Measurements from ENCODE around the gene SMYD3.

DNA sequence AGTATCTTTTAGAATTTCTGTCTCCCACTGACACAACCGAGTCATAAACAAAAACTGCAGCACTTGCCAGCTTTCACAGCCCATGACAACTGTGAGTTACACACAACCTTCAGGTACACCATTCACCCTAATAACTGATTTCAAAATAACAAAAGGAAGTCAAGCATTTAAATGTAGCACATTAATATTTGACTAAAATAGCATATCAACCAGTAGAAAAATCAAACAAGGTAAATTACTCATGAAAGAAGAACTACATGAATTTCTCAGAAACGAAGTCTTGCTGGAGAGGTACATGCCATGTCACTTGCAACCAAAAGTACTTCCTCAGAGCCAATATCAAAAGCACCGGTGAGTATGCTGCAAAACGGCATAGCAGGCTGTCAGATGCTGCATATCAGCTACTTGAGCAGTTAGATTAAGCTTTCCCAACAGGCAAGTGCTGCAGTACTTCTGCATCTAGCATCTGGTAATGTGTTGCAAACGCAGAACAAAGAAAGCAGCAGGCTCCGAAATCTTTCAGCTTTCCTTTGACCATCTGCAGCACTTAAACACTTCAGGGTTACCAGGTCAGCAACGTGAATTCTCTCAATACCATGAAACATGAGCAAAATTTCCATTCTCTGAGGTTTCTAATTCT is 223.2 kb downstream of the SMYD3 start:
- TF ChIP-seq ZFX (IDR thresholded peaks at IDR 0.05): no peak
- TF ChIP-seq, protein P1, sequence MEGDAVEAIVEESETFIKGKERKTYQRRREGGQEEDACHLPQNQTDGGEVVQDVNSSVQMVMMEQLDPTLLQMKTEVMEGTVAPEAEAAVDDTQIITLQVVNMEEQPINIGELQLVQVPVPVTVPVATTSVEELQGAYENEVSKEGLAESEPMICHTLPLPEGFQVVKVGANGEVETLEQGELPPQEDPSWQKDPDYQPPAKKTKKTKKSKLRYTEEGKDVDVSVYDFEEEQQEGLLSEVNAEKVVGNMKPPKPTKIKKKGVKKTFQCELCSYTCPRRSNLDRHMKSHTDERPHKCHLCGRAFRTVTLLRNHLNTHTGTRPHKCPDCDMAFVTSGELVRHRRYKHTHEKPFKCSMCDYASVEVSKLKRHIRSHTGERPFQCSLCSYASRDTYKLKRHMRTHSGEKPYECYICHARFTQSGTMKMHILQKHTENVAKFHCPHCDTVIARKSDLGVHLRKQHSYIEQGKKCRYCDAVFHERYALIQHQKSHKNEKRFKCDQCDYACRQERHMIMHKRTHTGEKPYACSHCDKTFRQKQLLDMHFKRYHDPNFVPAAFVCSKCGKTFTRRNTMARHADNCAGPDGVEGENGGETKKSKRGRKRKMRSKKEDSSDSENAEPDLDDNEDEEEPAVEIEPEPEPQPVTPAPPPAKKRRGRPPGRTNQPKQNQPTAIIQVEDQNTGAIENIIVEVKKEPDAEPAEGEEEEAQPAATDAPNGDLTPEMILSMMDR (conservative IDR thresholded peaks at IDR 0.05): no peak

Data from C4-2B (cell line).